NCI-H187 (cell line): ENCODE measurements around the gene BIN1.

Experiments
- DNase-seq, 2 experiments: peaks; one replicate each; lab custom pipeline; 2025; lab: John Stamatoyannopoulos, UW

The BIN1 gene

GRCh38 chr2:127075821-127076220 is 31.1 kb downstream of the BIN1 start:
- DNase-seq, result no peak

- DNase-seq, result no peak
These were observed 32.0 kb downstream of the BIN1 start for GRCh38 chr2:127074936-127075335.

GRCh38 chr2:127074358-127074757 is 32.6 kb downstream of the BIN1 start:
- no peak for DNase-seq

GRCh38 chr2:127072970-127073369 is 34.0 kb downstream of the BIN1 start:
- DNase-seq, result no peak

- no peak for DNase-seq
These were observed 34.6 kb downstream of the BIN1 start for GRCh38 chr2:127072396-127072795.

GRCh38 chr2:127071901-127072328 is 35.0 kb downstream of the BIN1 start:
- no peak for DNase-seq

- DNase-seq, result no peak
These were observed 36.7 kb downstream of the BIN1 start for GRCh38 chr2:127070221-127070620.

GRCh38 chr2:127069536-127069935 is 37.4 kb downstream of the BIN1 start:
- DNase-seq, result no peak

- no peak for DNase-seq
These were observed 38.0 kb downstream of the BIN1 start for GRCh38 chr2:127069003-127069402.

GRCh38 chr2:127068351-127068741 is 38.6 kb downstream of the BIN1 start:
- no peak for DNase-seq

GRCh38 chr2:127067620-127068350 is 39.2 kb downstream of the BIN1 start:
- no peak for DNase-seq

- no peak for DNase-seq
These were observed 40.0 kb downstream of the BIN1 start for GRCh38 chr2:127066942-127067341.

- DNase-seq, result no peak
These were observed 41.0 kb downstream of the BIN1 start for GRCh38 chr2:127065940-127066318.

- no peak for DNase-seq
These were observed 41.5 kb downstream of the BIN1 start for GRCh38 chr2:127065299-127065939.

GRCh38 chr2:127064642-127065250 is 42.2 kb downstream of the BIN1 start:
- no peak for DNase-seq

- DNase-seq, result no peak
These were observed 43.0 kb downstream of the BIN1 start for GRCh38 chr2:127063701-127064590.

- no peak for DNase-seq
These were observed 45.3 kb downstream of the BIN1 start for GRCh38 chr2:127061375-127062273.

GRCh38 chr2:127060264-127060945 is 46.5 kb downstream of the BIN1 start:
- no peak for DNase-seq

- DNase-seq, result no peak
These were observed 47.4 kb downstream of the BIN1 start for GRCh38 chr2:127059559-127059958.

- DNase-seq, result no peak
These were observed 48.1 kb downstream of the BIN1 start for GRCh38 chr2:127058954-127059252.
